GM06990 (cell line): ENCODE measurements around the gene THSD4.

Experiments
- DNase-seq: peaks from one replicate; pipeline ENCODE4 v3.0.0-alpha.2; 2011; ENCODE audit not compliant: insufficient read length; ENCODE audit errors: extremely low read depth
- H3K27me3 ChIP-seq: replicated peaks from 2 replicates; pipeline ENCODE4 v1.6.0; 2011; ENCODE audit warnings: low read length; ENCODE audit not compliant: control insufficient read depth, insufficient read depth
- H3K36me3 ChIP-seq: 2 replicates; pipeline ENCODE4 v1.5.1; 2011; ENCODE audit warnings: low read length; ENCODE audit not compliant: control insufficient read depth, insufficient read depth
- H3K4me3 ChIP-seq: replicated peaks from 2 replicates; pipeline ENCODE4 v1.5.1; 2011; ENCODE audit warnings: low read depth, mild to moderate bottlenecking, control low read depth, low read length
- TF ChIP-seq, protein P1 (sequence below): IDR thresholded peaks from 2 replicates; pipeline ENCODE4 v1.5.1; 2011; ENCODE audit warnings: low read length, control low read depth, mild to moderate bottlenecking, inconsistent platforms; ENCODE audit not compliant: insufficient read depth, poor library complexity, severe bottlenecking

THSD4 gene

DNA sequence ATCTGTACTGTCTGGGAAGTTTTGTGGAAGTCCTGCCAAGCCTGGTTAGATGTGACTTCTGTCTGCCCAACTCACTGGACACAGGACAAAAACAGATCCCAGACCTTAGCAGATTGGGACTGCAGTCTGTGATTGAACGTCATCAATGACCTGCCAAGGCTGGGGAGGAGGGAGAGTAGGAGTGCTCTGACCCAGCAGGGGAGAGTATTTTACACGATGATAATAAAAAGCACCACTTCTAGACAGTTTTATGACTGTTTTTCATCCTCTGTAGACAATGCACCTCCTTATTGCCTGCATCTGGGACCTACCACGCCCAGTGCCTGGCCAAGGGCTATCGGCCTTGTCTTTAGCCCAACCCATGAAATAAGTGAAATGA lies 592.8 kb downstream of the THSD4 start:
- Histone ChIP-seq H3K36me3 (no peaks in the 10 kb centered on the region), H3K4me3 (no peak overlapping the region), H3K27me3 (peaks cover 1% of the 10 kb centered on the region; the same call in 1 of the 2 replicates)
- DNase-seq, result no peak
- TF ChIP-seq, protein P1, sequence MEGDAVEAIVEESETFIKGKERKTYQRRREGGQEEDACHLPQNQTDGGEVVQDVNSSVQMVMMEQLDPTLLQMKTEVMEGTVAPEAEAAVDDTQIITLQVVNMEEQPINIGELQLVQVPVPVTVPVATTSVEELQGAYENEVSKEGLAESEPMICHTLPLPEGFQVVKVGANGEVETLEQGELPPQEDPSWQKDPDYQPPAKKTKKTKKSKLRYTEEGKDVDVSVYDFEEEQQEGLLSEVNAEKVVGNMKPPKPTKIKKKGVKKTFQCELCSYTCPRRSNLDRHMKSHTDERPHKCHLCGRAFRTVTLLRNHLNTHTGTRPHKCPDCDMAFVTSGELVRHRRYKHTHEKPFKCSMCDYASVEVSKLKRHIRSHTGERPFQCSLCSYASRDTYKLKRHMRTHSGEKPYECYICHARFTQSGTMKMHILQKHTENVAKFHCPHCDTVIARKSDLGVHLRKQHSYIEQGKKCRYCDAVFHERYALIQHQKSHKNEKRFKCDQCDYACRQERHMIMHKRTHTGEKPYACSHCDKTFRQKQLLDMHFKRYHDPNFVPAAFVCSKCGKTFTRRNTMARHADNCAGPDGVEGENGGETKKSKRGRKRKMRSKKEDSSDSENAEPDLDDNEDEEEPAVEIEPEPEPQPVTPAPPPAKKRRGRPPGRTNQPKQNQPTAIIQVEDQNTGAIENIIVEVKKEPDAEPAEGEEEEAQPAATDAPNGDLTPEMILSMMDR, result no peak

DNA sequence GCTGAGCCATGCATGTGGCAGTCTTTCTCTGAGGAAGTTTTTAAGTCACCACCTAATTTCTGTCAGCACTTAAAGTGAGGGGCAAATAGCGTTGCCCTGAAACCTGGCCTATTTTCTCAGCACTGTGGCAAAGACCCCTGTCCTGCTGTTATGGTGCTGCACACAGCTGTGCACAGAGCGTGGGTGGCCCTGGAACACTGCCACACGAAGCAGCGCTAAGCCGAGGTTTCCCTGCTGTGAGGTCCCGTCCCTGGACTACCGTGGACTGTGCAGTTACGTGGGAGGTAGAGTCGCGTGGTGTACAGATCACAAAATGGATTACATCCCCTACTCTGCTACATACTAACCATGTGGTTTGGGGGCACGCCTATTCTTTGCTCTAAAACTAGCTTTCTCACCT lies 593.5 kb downstream of the THSD4 start:
- DNase-seq, result no peak
- Histone ChIP-seq H3K27me3 (peaks cover 1% of the 10 kb centered on the region; the same call in 1 of the 2 replicates), H3K4me3 (no peak overlapping the region), H3K36me3 (no peaks in the 10 kb centered on the region)
- TF ChIP-seq, protein P1, result no peak

DNA sequence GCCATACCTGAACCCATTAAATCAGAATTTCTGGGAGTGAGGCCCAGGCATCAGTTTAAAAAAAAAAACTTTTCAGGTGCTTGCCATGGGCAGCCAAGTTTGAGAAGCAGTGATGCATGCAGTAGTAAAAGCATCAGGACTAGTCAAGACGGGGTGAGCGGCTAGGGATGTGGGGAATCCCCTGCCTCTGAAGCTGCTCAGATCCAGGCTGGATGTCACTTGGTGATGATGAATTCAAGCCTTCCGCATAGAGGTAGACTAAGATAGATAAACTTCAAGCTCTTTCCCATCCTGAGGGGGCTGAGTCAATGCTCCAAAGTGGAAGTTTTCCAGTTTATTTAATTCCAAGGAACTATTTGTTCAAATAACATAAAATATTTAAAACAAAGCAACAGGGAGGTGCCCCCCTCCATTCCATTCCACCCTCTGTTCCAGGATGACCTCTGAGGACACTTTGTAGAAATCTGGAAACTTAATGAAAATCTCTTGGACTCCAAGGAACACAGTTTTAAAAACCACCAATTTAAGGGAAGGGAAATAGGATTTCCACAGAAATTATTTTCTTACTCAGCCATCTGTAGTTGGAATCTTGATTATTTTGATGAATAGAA lies 594.6 kb downstream of the THSD4 start:
- no peak for DNase-seq
- H3K4me3 ChIP-seq, result no peak overlapping the region
- H3K27me3 ChIP-seq, result peaks cover 1% of the 10 kb centered on the region; the same call in 1 of the 2 replicates
- H3K36me3 ChIP-seq, result no peaks in the 10 kb centered on the region
- TF ChIP-seq, protein P1, result no peak

GRCh38 chr15:71712182-71712581 lies 596.9 kb downstream of the THSD4 start:
- no peaks in the 10 kb centered on the region for H3K36me3 ChIP-seq
- TF ChIP-seq, protein P1, result no peak
- peaks cover 1% of the 10 kb centered on the region; the same call in 1 of the 2 replicates for H3K27me3 ChIP-seq
- no peak overlapping the region for H3K4me3 ChIP-seq
- DNase-seq, result no peak

- no peaks in the 10 kb centered on the region for H3K36me3 ChIP-seq
- H3K27me3 ChIP-seq, result peaks cover 1% of the 10 kb centered on the region; the same call in 1 of the 2 replicates
- DNase-seq, result no peak
- TF ChIP-seq, protein P1, result no peak
- H3K4me3 ChIP-seq, result no peak overlapping the region
Observed at GRCh38 chr15:71713191-71713809, 598.0 kb downstream of the THSD4 start.
